Mesothelial cell of epicardium (in vitro differentiated cells): ENCODE results near the gene OTUB2. TPM values are rescaled to one million over a fixed set of nuclear protein-coding genes. Genes with fewer than 3 reads are reported as not detected.

ENCODE experiments used
- DNase-seq, 2 experiments: peaks; one replicate each; pipeline ENCODE4 v3.0.0; 2021; ENCODE audit warnings: low spot score in 2 of 2; ENCODE audit not compliant: unreplicated experiment in 2 of 2
- H3K27ac Mint-ChIP-seq: 2 replicates; pipeline ENCODE4 v1.8.0; 2021; ENCODE audit warnings: mixed read lengths
- H3K27me3 Mint-ChIP-seq: 2 replicates; pipeline ENCODE4 v1.8.0; 2021; ENCODE audit warnings: low read depth, mixed read lengths
- H3K36me3 Mint-ChIP-seq: 2 replicates; pipeline ENCODE4 v1.8.0; 2021; ENCODE audit warnings: mixed read lengths
- H3K4me1 Mint-ChIP-seq: 2 replicates; pipeline ENCODE4 v1.8.0; 2021; ENCODE audit warnings: mixed read lengths
- H3K4me3 Mint-ChIP-seq: 2 replicates; pipeline ENCODE4 v1.8.0; 2021; ENCODE audit warnings: mild to moderate bottlenecking, moderate library complexity, mixed read lengths
- H3K9me3 Mint-ChIP-seq: 2 replicates; pipeline ENCODE4 v1.8.0; 2021; ENCODE audit warnings: mixed read lengths
- CTCF ChIP-seq: fragments of 200-600 bp; sonication (generic); IDR thresholded peaks from one replicate; pipeline ENCODE4 v1.5.0; 2021; ENCODE audit warnings: antibody characterized with exemption; ENCODE audit not compliant: unreplicated experiment
- total RNA-seq: library from RNA; stranded (reverse); gene quantifications from 3 replicates; pipeline ENCODE4 v1.2.1, GENCODE V29; 2021

The OTUB2 gene
- total RNA-seq, 1 donor from 2014 or later: 6.6 TPM

DNA sequence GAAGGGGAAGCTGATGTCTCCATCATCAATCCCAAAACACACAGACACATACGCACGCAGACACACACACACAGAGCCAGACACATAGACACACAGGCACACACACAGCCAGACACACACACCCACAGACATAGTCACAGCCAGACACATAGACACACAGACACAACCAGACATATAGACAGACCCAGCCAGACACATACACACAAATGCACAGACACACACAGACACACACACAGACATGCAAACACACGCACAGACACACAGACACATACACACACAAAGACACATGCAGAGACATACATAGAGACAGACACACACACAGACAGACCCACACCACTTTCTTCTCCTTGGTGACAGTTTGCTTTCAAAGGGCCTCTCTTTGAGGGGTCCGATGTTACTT, 22.7 kb upstream of the OTUB2 start:
- no peak for TF ChIP-seq CTCF
- Mint-ChIP-seq H3K27ac (no peak overlapping the region), H3K9me3 (no peaks in the 10 kb centered on the region), H3K36me3 (no peaks in the 10 kb centered on the region), H3K27me3 (peaks cover 24% of the 10 kb centered on the region), H3K4me3 (no peak overlapping the region), H3K4me1 (peaks cover 2% of the 10 kb centered on the region)
- DNase-seq: no peak

DNA sequence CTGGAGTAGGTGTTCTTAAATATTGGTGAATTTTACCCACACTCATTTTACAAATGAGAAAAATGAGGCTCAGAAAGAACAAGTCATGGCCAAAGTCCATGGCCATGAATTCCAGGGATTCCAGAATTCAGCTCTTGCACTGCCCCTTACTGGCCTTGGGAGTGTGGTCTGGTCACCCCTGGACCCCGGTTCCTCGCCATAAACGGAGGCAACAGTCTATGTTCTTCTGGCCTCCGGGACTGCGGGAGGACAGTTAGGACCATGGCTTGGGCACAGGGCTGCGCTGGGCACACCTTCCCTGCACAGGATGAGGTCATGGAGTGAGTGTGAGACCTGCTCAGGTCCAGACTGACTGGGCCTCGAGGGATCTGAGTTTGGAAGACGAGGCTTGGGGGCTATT, 22.1 kb upstream of the OTUB2 start:
- TF ChIP-seq CTCF: no peak
- H3K36me3 Mint-ChIP-seq: no peaks in the 10 kb centered on the region
- no peaks in the 10 kb centered on the region for H3K9me3 Mint-ChIP-seq
- H3K4me3 Mint-ChIP-seq: no peak overlapping the region
- DNase-seq: no peak
- peaks cover 2% of the 10 kb centered on the region for H3K4me1 Mint-ChIP-seq
- no peak overlapping the region for H3K27ac Mint-ChIP-seq
- peaks cover 24% of the 10 kb centered on the region for H3K27me3 Mint-ChIP-seq

DNA sequence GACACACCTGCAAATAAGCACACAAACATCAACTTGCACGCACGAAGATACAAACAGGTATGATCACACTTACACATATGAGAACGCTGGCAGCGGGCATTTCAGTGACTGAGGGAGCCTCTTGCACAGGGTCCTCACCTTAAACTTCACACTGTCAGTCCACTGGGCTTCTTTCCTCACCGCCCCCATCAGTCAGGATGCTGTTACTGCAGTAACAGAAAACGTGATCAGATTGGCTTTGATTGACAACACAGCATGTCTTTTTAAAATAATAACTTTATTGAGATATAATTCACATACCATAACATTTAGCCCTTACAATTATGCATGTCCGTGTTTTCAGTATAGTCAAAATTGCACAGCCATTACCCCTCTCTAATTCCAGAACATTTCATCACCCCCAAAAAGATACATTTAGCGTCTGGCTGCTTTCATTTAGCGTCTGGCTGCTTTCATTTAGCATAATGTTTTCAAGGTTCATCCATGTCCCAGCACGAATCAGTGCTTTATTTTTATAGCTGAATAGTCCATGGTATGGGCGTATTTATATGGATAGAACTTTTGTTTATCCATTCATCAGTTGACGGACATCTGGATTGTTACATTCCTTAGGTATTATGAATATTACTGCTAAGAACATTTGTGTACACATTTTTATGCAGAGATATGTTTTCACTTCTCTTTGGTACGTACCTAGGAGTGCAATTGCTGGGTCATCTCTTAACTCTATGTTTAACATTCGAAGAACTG, 20.6 kb upstream of the OTUB2 start:
- Mint-ChIP-seq H3K4me3 (no peak overlapping the region), H3K36me3 (no peaks in the 10 kb centered on the region), H3K27me3 (peaks cover 24% of the 10 kb centered on the region), H3K9me3 (no peaks in the 10 kb centered on the region), H3K4me1 (peaks cover 6% of the 10 kb centered on the region), H3K27ac (no peak overlapping the region)
- peak; percentile 43 for TF ChIP-seq CTCF
- no peak for DNase-seq

GRCh38 chr14:94008234-94008633, 17.9 kb upstream of the OTUB2 start:
- TF ChIP-seq CTCF: no peak
- peaks cover 17% of the 10 kb centered on the region for H3K27me3 Mint-ChIP-seq
- DNase-seq: no peak
- H3K36me3 Mint-ChIP-seq: no peaks in the 10 kb centered on the region
- no peaks in the 10 kb centered on the region for H3K9me3 Mint-ChIP-seq
- no peak overlapping the region for H3K4me3 Mint-ChIP-seq
- peaks cover 10% of the 10 kb centered on the region for H3K4me1 Mint-ChIP-seq
- H3K27ac Mint-ChIP-seq: no peak overlapping the region

GRCh38 chr14:94009767-94010166, 16.4 kb upstream of the OTUB2 start:
- Mint-ChIP-seq H3K27me3 (peaks cover 10% of the 10 kb centered on the region), H3K27ac (no peak overlapping the region), H3K4me3 (no peak overlapping the region), H3K4me1 (peaks cover 13% of the 10 kb centered on the region), H3K36me3 (no peaks in the 10 kb centered on the region), H3K9me3 (no peaks in the 10 kb centered on the region)
- no peak for DNase-seq
- TF ChIP-seq CTCF: no peak

DNA sequence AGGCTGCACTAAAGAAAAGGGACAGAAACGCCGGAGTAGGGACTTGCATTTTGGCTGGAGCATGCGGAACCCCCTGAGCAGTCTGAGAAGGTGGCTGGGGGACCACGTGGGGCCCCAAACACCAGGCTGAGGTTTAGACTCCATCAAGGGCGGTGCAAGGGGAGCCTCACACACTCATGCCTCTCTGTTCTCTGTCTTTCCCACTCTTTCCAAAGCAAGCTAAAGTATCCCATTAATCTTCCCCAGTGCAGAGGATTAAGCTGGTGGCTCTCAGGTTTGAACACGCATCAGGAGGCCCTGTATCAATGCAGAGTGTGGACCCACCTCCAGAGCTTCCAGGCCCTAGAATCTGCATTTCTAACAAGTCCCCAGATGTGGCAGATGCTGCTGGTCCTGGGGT, 15.5 kb upstream of the OTUB2 start:
- Mint-ChIP-seq H3K9me3 (no peaks in the 10 kb centered on the region), H3K27ac (no peak overlapping the region), H3K4me1 (peaks cover 13% of the 10 kb centered on the region), H3K27me3 (peaks cover 4% of the 10 kb centered on the region), H3K4me3 (no peak overlapping the region), H3K36me3 (no peaks in the 10 kb centered on the region)
- no peak for DNase-seq
- TF ChIP-seq CTCF: no peak
